ENCODE results near the gene HDAC9. TPM values are rescaled to one million over a fixed set of nuclear protein-coding genes. Genes with fewer than 3 reads are reported as not detected.
"Not testable (repeated sequence)": the region's sequence is repeated elsewhere in the genome, so short reads cannot be mapped to it uniquely, and the experiment has no call there.

The HDAC9 gene
- total RNA-seq, 2 experiments from 2014 or later = 0.61 to 0.71 TPM

GRCh38 chr7:18975689-18976280 is 480.2 kb downstream of the HDAC9 start:
- Mint-ChIP-seq H3K9me3 (no peaks in the 10 kb centered on the region), H3K4me3 (no peak overlapping the region), H3K27me3 (peaks cover 1% of the 10 kb centered on the region), H3K27ac (no peak overlapping the region), H3K4me1 (no peaks in the 10 kb centered on the region), H3K36me3 (no peaks in the 10 kb centered on the region)
- DNase-seq = no peak
- POLR2A ChIA-PET = no interaction called here
- ATAC-seq (ENCODE audit: low read depth) = no peak

DNA sequence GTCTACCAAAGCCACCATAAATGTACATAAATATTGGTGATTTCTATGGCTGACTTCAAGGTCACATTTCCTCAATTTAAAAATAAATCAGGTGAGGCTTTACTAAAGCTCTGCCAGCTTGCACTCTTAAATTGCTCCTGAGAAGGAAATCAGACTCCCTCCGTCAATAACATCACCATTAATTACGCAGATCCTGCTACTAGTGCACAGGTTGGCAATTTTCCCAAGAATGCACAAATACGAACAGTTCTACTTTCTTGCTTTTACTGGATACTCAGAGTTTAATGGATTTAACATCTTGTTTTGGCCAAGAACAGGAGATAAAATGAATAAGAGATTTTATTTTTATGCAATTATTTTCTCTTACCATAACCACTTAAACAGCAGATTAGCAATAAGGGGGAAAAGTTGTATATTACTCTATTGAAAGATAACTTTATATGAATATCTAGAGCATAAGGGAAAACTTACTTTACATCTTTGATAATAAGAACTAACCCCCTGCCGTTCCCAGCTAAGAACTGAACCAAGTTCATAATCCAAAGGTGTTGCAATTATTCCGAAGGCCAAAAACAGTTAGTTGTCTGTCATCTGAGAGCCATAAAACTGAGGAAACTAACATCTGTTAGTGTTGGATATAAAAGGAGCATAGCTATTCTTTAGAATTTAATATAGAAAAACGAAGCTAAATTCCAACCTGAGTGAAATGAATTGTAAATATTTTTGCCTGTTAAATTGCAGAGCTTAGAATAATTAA is 481.3 kb downstream of the HDAC9 start:
- no peaks in the 10 kb centered on the region for H3K36me3 Mint-ChIP-seq
- H3K27ac Mint-ChIP-seq = no peak overlapping the region
- no peaks in the 10 kb centered on the region for H3K9me3 Mint-ChIP-seq
- no peaks in the 10 kb centered on the region for H3K4me1 Mint-ChIP-seq
- DNase-seq (no peak), ATAC-seq (ENCODE audit: low read depth) (no peak)
- no peak overlapping the region for H3K4me3 Mint-ChIP-seq
- POLR2A ChIA-PET = no interaction called here
- H3K27me3 Mint-ChIP-seq = peaks cover 1% of the 10 kb centered on the region

DNA sequence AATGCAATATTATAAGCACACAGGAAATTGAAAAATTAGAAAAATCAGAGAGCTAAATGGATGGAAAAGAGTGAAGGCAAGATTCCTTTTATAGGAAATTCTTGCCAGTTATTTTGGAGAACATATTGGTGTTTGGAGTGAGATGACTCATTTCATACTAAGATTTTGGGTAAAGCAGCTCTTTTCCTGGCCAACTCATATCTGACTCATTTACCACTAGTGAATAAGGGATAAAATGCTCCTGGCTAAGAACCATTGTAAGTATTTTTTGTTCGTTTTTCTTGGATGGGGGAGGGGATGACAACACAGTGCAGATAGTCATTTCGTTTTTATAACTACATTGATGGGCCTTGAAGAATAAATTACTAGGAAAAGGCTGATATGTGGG is 482.6 kb downstream of the HDAC9 start:
- ATAC-seq (ENCODE audit: low read depth) = no peak
- Mint-ChIP-seq H3K27ac (no peak overlapping the region), H3K27me3 (peaks cover 1% of the 10 kb centered on the region), H3K4me3 (no peak overlapping the region), H3K9me3 (peaks cover 4% of the 10 kb centered on the region), H3K36me3 (no peaks in the 10 kb centered on the region), H3K4me1 (no peaks in the 10 kb centered on the region)
- no peak for DNase-seq
- POLR2A ChIA-PET = no interaction called here

GRCh38 chr7:18990700-18991099 is 495.2 kb downstream of the HDAC9 start:
- H3K36me3 Mint-ChIP-seq; H3K9me3 Mint-ChIP-seq; POLR2A ChIA-PET; H3K27me3 Mint-ChIP-seq; H3K4me3 Mint-ChIP-seq; H3K27ac Mint-ChIP-seq; ATAC-seq (ENCODE audit: low read depth); DNase-seq; H3K4me1 Mint-ChIP-seq: not testable (repeated sequence)

- POLR2A ChIA-PET = no interaction called here
- Mint-ChIP-seq H3K9me3 (no peaks in the 10 kb centered on the region), H3K27ac (no peak overlapping the region), H3K4me3 (no peak overlapping the region), H3K27me3 (no peaks in the 10 kb centered on the region), H3K36me3 (no peaks in the 10 kb centered on the region), H3K4me1 (no peaks in the 10 kb centered on the region)
- DNase-seq (no peak), ATAC-seq (ENCODE audit: low read depth) (no peak)
Observed at GRCh38 chr7:18993933-18994668, 498.6 kb downstream of the HDAC9 start.

GRCh38 chr7:18995270-18995671 is 499.7 kb downstream of the HDAC9 start:
- ATAC-seq (ENCODE audit: low read depth) (no peak), DNase-seq (no peak)
- H3K4me3 Mint-ChIP-seq = no peak overlapping the region
- H3K4me1 Mint-ChIP-seq = no peaks in the 10 kb centered on the region
- POLR2A ChIA-PET = no interaction called here
- no peaks in the 10 kb centered on the region for H3K36me3 Mint-ChIP-seq
- H3K9me3 Mint-ChIP-seq = no peaks in the 10 kb centered on the region
- H3K27ac Mint-ChIP-seq = no peak overlapping the region
- H3K27me3 Mint-ChIP-seq = no peaks in the 10 kb centered on the region

- DNase-seq = no peak
- no peak overlapping the region for H3K27ac Mint-ChIP-seq
- ATAC-seq (ENCODE audit: low read depth) = no peak
- H3K4me1 Mint-ChIP-seq = no peaks in the 10 kb centered on the region
- no peaks in the 10 kb centered on the region for H3K36me3 Mint-ChIP-seq
- POLR2A ChIA-PET = no interaction called here
- H3K27me3 Mint-ChIP-seq = no peaks in the 10 kb centered on the region
- no peak overlapping the region for H3K4me3 Mint-ChIP-seq
- no peaks in the 10 kb centered on the region for H3K9me3 Mint-ChIP-seq
Observed at GRCh38 chr7:18995811-18996426, 500.4 kb downstream of the HDAC9 start.

- Mint-ChIP-seq H3K36me3 (no peaks in the 10 kb centered on the region), H3K9me3 (no peaks in the 10 kb centered on the region), H3K4me1 (no peaks in the 10 kb centered on the region), H3K4me3 (no peak overlapping the region), H3K27ac (no peak overlapping the region), H3K27me3 (no peaks in the 10 kb centered on the region)
- DNase-seq = no peak
- ATAC-seq (ENCODE audit: low read depth) = no peak
- POLR2A ChIA-PET = no interaction called here
Observed at GRCh38 chr7:18996583-18996982, 501.0 kb downstream of the HDAC9 start.

GRCh38 chr7:18997477-18998150 is 502.1 kb downstream of the HDAC9 start:
- POLR2A ChIA-PET = no interaction called here
- Mint-ChIP-seq H3K4me1 (no peaks in the 10 kb centered on the region), H3K27me3 (no peaks in the 10 kb centered on the region), H3K36me3 (no peaks in the 10 kb centered on the region), H3K27ac (no peak overlapping the region), H3K9me3 (no peaks in the 10 kb centered on the region), H3K4me3 (no peak overlapping the region)
- ATAC-seq (ENCODE audit: low read depth) = no peak
- DNase-seq = no peak

DNA sequence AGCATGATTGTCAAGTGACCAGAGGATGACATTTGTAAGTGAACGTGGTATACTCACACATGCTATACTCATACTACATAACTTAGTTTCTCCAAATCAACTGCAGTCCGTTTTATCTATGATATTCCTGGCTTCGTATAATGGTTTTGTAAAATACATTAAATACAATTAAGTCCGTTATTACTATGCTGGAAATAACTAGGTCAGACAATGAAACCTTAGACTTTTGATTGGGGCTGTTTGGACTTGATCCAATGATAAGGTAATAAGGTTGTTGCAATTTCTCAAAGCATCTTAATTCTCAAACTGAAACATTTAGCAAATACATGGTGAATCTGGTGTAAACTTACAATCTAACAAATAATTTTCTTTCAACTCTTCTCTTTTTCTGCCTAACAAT is 504.9 kb downstream of the HDAC9 start:
- Mint-ChIP-seq H3K27me3 (no peaks in the 10 kb centered on the region), H3K4me1 (no peaks in the 10 kb centered on the region), H3K36me3 (no peaks in the 10 kb centered on the region), H3K27ac (no peak overlapping the region), H3K4me3 (no peak overlapping the region), H3K9me3 (no peaks in the 10 kb centered on the region)
- DNase-seq (no peak), ATAC-seq (ENCODE audit: low read depth) (no peak)
- POLR2A ChIA-PET = no interaction called here

DNA sequence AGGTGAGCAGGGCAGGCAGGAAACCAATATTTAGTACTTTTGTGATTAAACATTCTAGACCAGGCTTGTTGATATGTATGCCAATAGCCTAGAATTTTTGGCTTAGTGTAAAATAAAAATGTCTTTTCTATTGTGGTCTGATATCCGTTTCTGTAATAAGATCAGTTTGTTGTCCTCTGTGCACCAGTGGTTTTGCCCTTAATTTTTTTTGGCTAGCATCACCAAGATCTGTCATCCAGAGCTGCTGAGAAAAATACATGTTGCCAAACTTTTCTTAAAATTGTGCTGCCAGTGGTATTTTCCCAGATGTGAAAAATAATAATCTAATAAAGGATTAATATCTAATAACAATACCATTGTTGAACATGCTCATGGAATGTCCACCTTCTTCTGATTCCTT is 506.3 kb downstream of the HDAC9 start:
- no peaks in the 10 kb centered on the region for H3K4me1 Mint-ChIP-seq
- ATAC-seq (ENCODE audit: low read depth) = no peak
- DNase-seq = no peak

DNA sequence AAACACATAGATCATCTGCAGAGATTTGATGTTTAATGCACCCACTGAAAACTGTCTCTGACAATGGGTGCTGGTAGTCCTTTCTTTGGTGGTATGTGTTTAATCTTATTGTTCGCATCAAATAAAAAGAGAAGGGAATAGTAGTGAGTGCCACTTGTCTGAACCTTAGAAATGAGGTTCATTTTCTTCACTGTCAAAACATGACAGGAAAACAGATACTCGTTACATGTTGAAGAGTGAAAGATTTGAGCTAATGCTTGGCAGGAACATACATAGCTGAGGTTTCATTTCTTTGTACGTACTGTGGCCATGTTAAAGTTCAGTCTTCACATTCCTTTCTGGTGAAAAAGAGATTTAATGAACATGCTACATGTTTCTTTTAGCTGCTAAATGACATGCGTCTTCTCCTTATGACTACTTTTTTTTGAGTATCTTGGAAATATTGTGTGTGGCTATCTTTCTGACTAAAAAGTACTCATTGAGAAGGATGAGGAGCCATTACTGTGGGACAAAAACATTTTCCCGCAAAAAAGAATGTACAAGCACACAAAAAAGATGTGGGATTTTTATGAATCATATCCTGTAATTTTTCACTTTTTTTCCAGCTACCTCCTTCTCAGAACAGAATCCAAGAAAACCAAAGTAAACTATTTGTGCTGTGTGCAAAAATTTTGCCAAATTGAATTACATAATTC is 513.8 kb downstream of the HDAC9 start:
- H3K27ac Mint-ChIP-seq = no peak overlapping the region
- no peaks in the 10 kb centered on the region for H3K9me3 Mint-ChIP-seq
- POLR2A ChIA-PET = no interaction called here
- no peak for ATAC-seq (ENCODE audit: low read depth)
- no peak for DNase-seq
- no peak overlapping the region for H3K4me3 Mint-ChIP-seq
- no peaks in the 10 kb centered on the region for H3K4me1 Mint-ChIP-seq
- H3K27me3 Mint-ChIP-seq = no peaks in the 10 kb centered on the region
- H3K36me3 Mint-ChIP-seq = no peaks in the 10 kb centered on the region

More for the DNA sequence above, 506.3 kb downstream of the HDAC9 start:
- Mint-ChIP-seq H3K27me3 (no peaks in the 10 kb centered on the region), H3K27ac (no peak overlapping the region), H3K9me3 (no peaks in the 10 kb centered on the region), H3K4me3 (no peak overlapping the region), H3K36me3 (no peaks in the 10 kb centered on the region)
- POLR2A ChIA-PET = no interaction called here

DNA sequence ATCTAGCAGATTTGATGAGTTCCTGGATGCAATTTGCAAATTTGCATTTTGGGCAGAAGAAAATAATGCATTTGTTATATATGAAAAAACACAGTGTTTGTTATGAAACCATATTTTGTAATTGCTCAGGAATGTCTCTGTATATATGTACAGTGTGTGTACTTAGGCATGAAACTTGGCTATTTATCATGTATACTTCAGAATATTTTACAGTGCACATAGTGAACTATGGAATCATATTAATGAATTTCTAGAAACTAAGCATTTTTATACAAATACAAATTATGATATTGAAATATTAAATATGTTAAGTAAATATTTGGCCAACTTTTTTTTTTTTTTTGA is 514.4 kb downstream of the HDAC9 start:
- Mint-ChIP-seq H3K4me3 (no peak overlapping the region), H3K4me1 (no peaks in the 10 kb centered on the region)

More for the DNA sequence above, 514.4 kb downstream of the HDAC9 start:
- no peak overlapping the region for H3K27ac Mint-ChIP-seq
- POLR2A ChIA-PET = no interaction called here
- no peak for DNase-seq
- no peaks in the 10 kb centered on the region for H3K9me3 Mint-ChIP-seq
- no peaks in the 10 kb centered on the region for H3K36me3 Mint-ChIP-seq
- no peak for ATAC-seq (ENCODE audit: low read depth)
- H3K27me3 Mint-ChIP-seq = no peaks in the 10 kb centered on the region
